IMR-90 (cell line): Measurements from ENCODE around the gene SGCE. TPM values are rescaled to one million over a fixed set of nuclear protein-coding genes. Genes with fewer than 3 reads are reported as not detected.

Experiments
- ATAC-seq: fragments of 200-7000 bp; cut with Tn5 transposase; 2 replicates; pipeline ENCODE4 v1.9.1; 2020; ENCODE audit warnings: low read depth, mild to moderate bottlenecking, moderate library complexity
- BruUV-seq: library from RNA; stranded (reverse); fragments of 400-500 nt; replicated peaks from 2 replicates; lab custom pipeline; 2021; lab: Mats Ljungman, UMichigan
- CTCF ChIA-PET: fragments of 300-600 bp; formaldehyde crosslinking; extraction: SDS; loops from one replicate; lab custom pipeline; 2021; ENCODE audit warnings: antibody characterized with exemption; lab: Yijun Ruan, JAX
- POLR2A ChIA-PET: fragments of 300-600 bp; sonication (Branson Sonifier 250); formaldehyde crosslinking; loops from one replicate; lab custom pipeline; 2022; ENCODE audit warnings: antibody characterized with exemption; ENCODE audit not compliant: unreplicated experiment; lab: Charles Lee
- DNase-seq: peaks from one replicate; pipeline ENCODE4 v3.0.0; 2013
- H2AFZ ChIP-seq: replicated peaks from 2 replicates; pipeline ENCODE3; 2013; ENCODE audit warnings: low read length, mild to moderate bottlenecking; ENCODE audit not compliant: poor library complexity
- H2AK5ac ChIP-seq: 2 replicates; pipeline ENCODE4 v1.6.1; 2013; ENCODE audit warnings: low read depth, low read length, inconsistent platforms
- H2AK9ac ChIP-seq: replicated peaks from 2 replicates; pipeline ENCODE3; 2013; ENCODE audit warnings: mild to moderate bottlenecking, low read depth, low read length, moderate library complexity; ENCODE audit not compliant: poor library complexity
- H2BK120ac ChIP-seq: 2 replicates; pipeline ENCODE4 v1.6.1; 2013; ENCODE audit warnings: low read depth, low read length, inconsistent platforms
- H2BK15ac ChIP-seq: 3 replicates; pipeline ENCODE4 v1.6.1; 2013; ENCODE audit warnings: low read depth, low read length, inconsistent platforms
- H2BK20ac ChIP-seq: 2 replicates; pipeline ENCODE4 v1.6.1; 2013; ENCODE audit warnings: low read depth, mild to moderate bottlenecking, inconsistent platforms, low read length, moderate library complexity
- H2BK5ac ChIP-seq: 2 replicates; pipeline ENCODE4 v1.6.1; 2013; ENCODE audit warnings: mild to moderate bottlenecking, low read depth, low read length, inconsistent platforms; ENCODE audit not compliant: poor library complexity, severe bottlenecking
- H3K14ac ChIP-seq: replicated peaks from 2 replicates; pipeline ENCODE4 v1.6.1; 2013; ENCODE audit warnings: low read depth, low read length, inconsistent platforms
- H3K18ac ChIP-seq: 2 replicates; pipeline ENCODE4 v1.6.1; 2013; ENCODE audit warnings: low read depth, low read length, control low read depth
- H3K23ac ChIP-seq: 2 replicates; pipeline ENCODE4 v1.6.1; 2013; ENCODE audit warnings: low read depth, low read length, inconsistent platforms
- H3K27ac ChIP-seq: 2 replicates; pipeline ENCODE4 v1.5.1; 2013; ENCODE audit warnings: mild to moderate bottlenecking, control low read depth, low read length; ENCODE audit not compliant: insufficient read depth
- H3K27me3 ChIP-seq: 2 replicates; pipeline ENCODE4 v1.6.1; 2013; ENCODE audit warnings: low read length; ENCODE audit not compliant: control insufficient read depth, insufficient read depth
- H3K36me3 ChIP-seq: 2 replicates; pipeline ENCODE4 v1.6.1; 2013; ENCODE audit warnings: low read length, mixed read lengths; ENCODE audit not compliant: control insufficient read depth, insufficient read depth
- H3K4ac ChIP-seq: 2 replicates; pipeline ENCODE4 v1.6.1; 2013; ENCODE audit warnings: low read depth, low read length, inconsistent platforms
- H3K4me1 ChIP-seq: 2 replicates; pipeline ENCODE4 v1.6.1; 2013; ENCODE audit warnings: low read length, mixed read lengths; ENCODE audit not compliant: control insufficient read depth, insufficient read depth
- H3K4me2 ChIP-seq: 2 replicates; pipeline ENCODE4 v1.6.1; 2013; ENCODE audit warnings: low read depth, mild to moderate bottlenecking, control low read depth, low read length, moderate library complexity
- H3K4me3 ChIP-seq: 2 replicates; pipeline ENCODE4 v1.5.1; 2013; ENCODE audit warnings: low read depth, mild to moderate bottlenecking, control low read depth, low read length, moderate library complexity; ENCODE audit not compliant: insufficient read depth
- H3K56ac ChIP-seq: 2 replicates; pipeline ENCODE4 v1.6.1; 2013; ENCODE audit warnings: low read length, inconsistent platforms; ENCODE audit not compliant: insufficient read depth; ENCODE audit errors: extremely low read depth
- H3K79me1 ChIP-seq, 2 experiments: 2 replicates each; pipeline ENCODE4 v1.6.1; 2013; ENCODE audit warnings: low read length in 2 of 2, inconsistent platforms in 1 of 2, low read depth in 1 of 2
- H3K9ac ChIP-seq: 2 replicates; pipeline ENCODE4 v1.6.1; 2013; ENCODE audit warnings: low read depth, low read length, control low read depth
- H3K9me1 ChIP-seq: 2 replicates; pipeline ENCODE4 v1.6.1; 2013; ENCODE audit warnings: low read length, inconsistent platforms; ENCODE audit not compliant: insufficient read depth
- H3K9me3 ChIP-seq: 2 replicates; pipeline ENCODE4 v1.6.1; 2013; ENCODE audit warnings: low read length; ENCODE audit not compliant: control insufficient read depth, insufficient read depth
- H4K20me1 ChIP-seq: 2 replicates; pipeline ENCODE4 v1.6.1; 2013; ENCODE audit warnings: low read length, inconsistent platforms; ENCODE audit not compliant: insufficient read depth
- H4K5ac ChIP-seq: 2 replicates; pipeline ENCODE4 v1.6.1; 2013; ENCODE audit warnings: mild to moderate bottlenecking, low read depth, low read length, control low read depth
- H4K8ac ChIP-seq, 2 experiments: 2 replicates each; pipeline ENCODE4 v1.6.1; 2013; ENCODE audit warnings: low read depth in 2 of 2, low read length in 2 of 2, control low read depth in 1 of 2, inconsistent platforms in 1 of 2
- H4K91ac ChIP-seq: 2 replicates; pipeline ENCODE4 v1.6.1; 2013; ENCODE audit warnings: low read depth, low read length, inconsistent platforms; ENCODE audit not compliant: insufficient read depth
- BHLHE40 ChIP-seq: fragments of 150-350 bp; IDR thresholded peaks from 2 replicates; pipeline ENCODE4 v1.6.1; 2016; ENCODE audit warnings: mild to moderate bottlenecking, low read depth, low read length
- CEBPB ChIP-seq: IDR thresholded peaks from 2 replicates; pipeline ENCODE4 v1.6.1; 2012; ENCODE audit warnings: low read depth, low read length, improper control_type of control experiment
- FOS ChIP-seq: fragments of 150-350 bp; IDR thresholded peaks from 2 replicates; pipeline ENCODE4 v1.6.1; 2016; ENCODE audit warnings: low read depth, low read length
- MAFK ChIP-seq: IDR thresholded peaks from 2 replicates; pipeline ENCODE4 v1.6.1; 2012; ENCODE audit warnings: low read depth, low read length, improper control_type of control experiment
- MAZ ChIP-seq: IDR thresholded peaks from 2 replicates; pipeline ENCODE4 v1.6.1; 2012; ENCODE audit warnings: low read depth, mild to moderate bottlenecking, low read length, improper control_type of control experiment, moderate library complexity, borderline replicate concordance
- MXI1 ChIP-seq: IDR thresholded peaks from 2 replicates; pipeline ENCODE4 v1.6.1; 2012; ENCODE audit warnings: low read depth, mild to moderate bottlenecking, low read length, moderate library complexity, borderline replicate concordance
- NFE2L2 ChIP-seq: fragments of 150-350 bp; IDR thresholded peaks from 2 replicates; pipeline ENCODE4 v1.6.1; 2016; ENCODE audit warnings: low read depth, mild to moderate bottlenecking, low read length
- POLR2A ChIP-seq: IDR thresholded peaks from 2 replicates; pipeline ENCODE4 v1.6.1; 2012; ENCODE audit warnings: mild to moderate bottlenecking, low read depth, low read length
- RAD21 ChIP-seq: IDR thresholded peaks from 2 replicates; pipeline ENCODE4 v1.6.1; 2012; ENCODE audit warnings: low read length, improper control_type of control experiment
- RCOR1 ChIP-seq: IDR thresholded peaks from 2 replicates; pipeline ENCODE4 v1.6.1; 2012; ENCODE audit warnings: mild to moderate bottlenecking, low read length, improper control_type of control experiment; ENCODE audit not compliant: insufficient replicate concordance
- RFX5 ChIP-seq: IDR thresholded peaks from 2 replicates; pipeline ENCODE4 v1.8.0; 2012; ENCODE audit warnings: low read depth, mild to moderate bottlenecking, low read length, moderate library complexity
- SMC3 ChIP-seq: fragments of 150-350 bp; IDR thresholded peaks from 2 replicates; pipeline ENCODE4 v1.6.1; 2016; ENCODE audit warnings: low read depth, mild to moderate bottlenecking, antibody characterized with exemption, low read length, moderate library complexity
- USF2 ChIP-seq: fragments of 150-350 bp; IDR thresholded peaks from 2 replicates; pipeline ENCODE4 v1.6.1; 2017; ENCODE audit warnings: mild to moderate bottlenecking, antibody characterized with exemption, low read length, low read depth
- whole genome bisulfite sequencing, 2 experiments: methylation state at CpG; one replicate each; pipeline versions ENCODE4 v1.1.5 to v1.1.7; 2013; ENCODE audit warnings: missing lambda C conversion rate in 2 of 2; ENCODE audit not compliant: insufficient read length in 1 of 2; ENCODE audit errors: extremely low coverage in 2 of 2; 5-methylcytosine and 5-hydroxymethylcytosine counted together
- dilution Hi-C: fragments of 300-500 bp; cut with HindIII; formaldehyde crosslinking; loops from one replicate; pipeline ENCODE4 v1.14.3; 2018; ENCODE audit warnings: low sequenced_read_pairs; ENCODE audit not compliant: unreplicated experiment
- in situ Hi-C: fragments of 300-500 bp; cut with MboI; formaldehyde crosslinking; loops from 3 replicates; pipeline ENCODE4 v1.14.3; 2019; ENCODE audit warnings: low sequenced_read_pairs, inconsistent platforms, mixed read lengths
- intact Hi-C: fragments of 100-400 bp; cut with micrococcal nuclease; formaldehyde crosslinking; loops from 2 replicates; pipeline ENCODE4 v1.10.0; 2022
- polyA plus RNA-seq, 3 experiments: library from polyadenylated mRNA; depleted of rRNA; stranded (reverse); fragments of >200 nt; gene quantifications; 2 replicates each; pipeline ENCODE4 v1.2.3, GENCODE V29; 2012; ENCODE audit warnings: low replicate concordance in 1 of 3
- total RNA-seq: library from RNA; depleted of rRNA; stranded (reverse); fragments of >200 nt; gene quantifications from 2 replicates; pipeline ENCODE4 v1.2.3, GENCODE V29; 2012
- TF ChIP-seq, protein P1 (sequence below): conservative IDR thresholded peaks from 2 replicates; pipeline ENCODE4 v1.5.1; 2012; ENCODE audit warnings: mild to moderate bottlenecking, low read depth, low read length, improper control_type of control experiment
- TF ChIP-seq, protein P2 (sequence below): fragments of 150-350 bp; IDR thresholded peaks from 2 replicates; pipeline ENCODE4 v1.6.1; 2016; ENCODE audit warnings: low read depth, mild to moderate bottlenecking, low read length, moderate library complexity, borderline replicate concordance

The SGCE gene
- total and polyA plus RNA-seq, 2 of the 4 experiments (the other 2 are of a cell fraction) = 39.4 to 40.5 TPM

GRCh38 chr7:94559972-94560371 is 96.0 kb downstream of the SGCE start:
- DNase-seq (no peak), ATAC-seq (no peak)
- Histone ChIP-seq H3K4ac (no peak overlapping the region), H2BK15ac (no peak overlapping the region), H4K5ac (no peak overlapping the region), H3K14ac (no peak overlapping the region), H2AFZ (no peak overlapping the region), H3K9me3 (no peaks in the 10 kb centered on the region), H3K79me1 (no peaks in the 10 kb centered on the region), H4K20me1 (no peaks in the 10 kb centered on the region), H4K8ac (no peak overlapping the region), H2AK5ac (no peak overlapping the region), H3K4me1 (peaks cover 1% of the 10 kb centered on the region; the same call in 1 of the 2 replicates), H3K27me3 (no peaks in the 10 kb centered on the region), H2AK9ac (no peak overlapping the region), H3K27ac (no peak overlapping the region), H3K56ac (no peak overlapping the region), H2BK20ac (no peak overlapping the region), H3K4me3 (no peak overlapping the region), H3K4me2 (no peak overlapping the region), H2BK120ac (no peak overlapping the region), H3K23ac (no peak overlapping the region), H2BK5ac (no peak overlapping the region), H3K18ac (no peak overlapping the region), H3K36me3 (no peaks in the 10 kb centered on the region), H3K9ac (no peak overlapping the region), H3K9me1 (no peaks in the 10 kb centered on the region; the same call in 1 of the 2 replicates), H4K91ac (no peak overlapping the region)
- in situ Hi-C loops (no loop called here), dilution Hi-C loops (no loop called here), intact Hi-C loops (no loop called here)
- no CpG with 5 or more reads among the region's 1 CpG for WGBS, 2 experiments
- CTCF ChIA-PET = no interaction called here
- TF ChIP-seq SMC3 (no peak), BHLHE40 (no peak), POLR2A (no peak), MAFK (no peak), CEBPB (no peak), RCOR1 (no peak), FOS (no peak), MAZ (no peak), RFX5 (no peak), NFE2L2 (no peak), USF2 (no peak), RAD21 (no peak), MXI1 (no peak)
- TF ChIP-seq, protein P1, sequence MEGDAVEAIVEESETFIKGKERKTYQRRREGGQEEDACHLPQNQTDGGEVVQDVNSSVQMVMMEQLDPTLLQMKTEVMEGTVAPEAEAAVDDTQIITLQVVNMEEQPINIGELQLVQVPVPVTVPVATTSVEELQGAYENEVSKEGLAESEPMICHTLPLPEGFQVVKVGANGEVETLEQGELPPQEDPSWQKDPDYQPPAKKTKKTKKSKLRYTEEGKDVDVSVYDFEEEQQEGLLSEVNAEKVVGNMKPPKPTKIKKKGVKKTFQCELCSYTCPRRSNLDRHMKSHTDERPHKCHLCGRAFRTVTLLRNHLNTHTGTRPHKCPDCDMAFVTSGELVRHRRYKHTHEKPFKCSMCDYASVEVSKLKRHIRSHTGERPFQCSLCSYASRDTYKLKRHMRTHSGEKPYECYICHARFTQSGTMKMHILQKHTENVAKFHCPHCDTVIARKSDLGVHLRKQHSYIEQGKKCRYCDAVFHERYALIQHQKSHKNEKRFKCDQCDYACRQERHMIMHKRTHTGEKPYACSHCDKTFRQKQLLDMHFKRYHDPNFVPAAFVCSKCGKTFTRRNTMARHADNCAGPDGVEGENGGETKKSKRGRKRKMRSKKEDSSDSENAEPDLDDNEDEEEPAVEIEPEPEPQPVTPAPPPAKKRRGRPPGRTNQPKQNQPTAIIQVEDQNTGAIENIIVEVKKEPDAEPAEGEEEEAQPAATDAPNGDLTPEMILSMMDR = no peak
- TF ChIP-seq, protein P2, sequence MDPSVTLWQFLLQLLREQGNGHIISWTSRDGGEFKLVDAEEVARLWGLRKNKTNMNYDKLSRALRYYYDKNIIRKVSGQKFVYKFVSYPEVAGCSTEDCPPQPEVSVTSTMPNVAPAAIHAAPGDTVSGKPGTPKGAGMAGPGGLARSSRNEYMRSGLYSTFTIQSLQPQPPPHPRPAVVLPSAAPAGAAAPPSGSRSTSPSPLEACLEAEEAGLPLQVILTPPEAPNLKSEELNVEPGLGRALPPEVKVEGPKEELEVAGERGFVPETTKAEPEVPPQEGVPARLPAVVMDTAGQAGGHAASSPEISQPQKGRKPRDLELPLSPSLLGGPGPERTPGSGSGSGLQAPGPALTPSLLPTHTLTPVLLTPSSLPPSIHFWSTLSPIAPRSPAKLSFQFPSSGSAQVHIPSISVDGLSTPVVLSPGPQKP = no peak
- POLR2A ChIA-PET = no interaction called here
- BruUV-seq = no TSS peak
